ENCODE results near the gene RFWD3. TPM values are rescaled to one million over a fixed set of nuclear protein-coding genes. Genes with fewer than 3 reads are reported as not detected.

The RFWD3 gene
- total and polyA plus RNA-seq, 2 donors (not counting 1 experiment from before 2014, with no cell fraction given), result 12.9 to 15.2 TPM

GRCh38 chr16:74710401-74710800 lies 43.7 kb upstream of the RFWD3 start:
- H3K9me3 ChIP-seq (ENCODE audit: control insufficient read depth, insufficient read depth, low read depth, low read length), result no peaks in the 10 kb centered on the region
- H3K4me2 ChIP-seq (ENCODE audit: extremely low read depth, insufficient read depth, low read length), result no peak overlapping the region
- TF ChIP-seq CTCF (conservative IDR thresholded peaks at IDR 0.05 in 1 of 2, IDR thresholded peaks at IDR 0.05 in 1 of 2; ENCODE audit: low read depth in 1 of 2, low read length in 2 of 2), result no peak
- TF ChIP-seq EZH2 (IDR thresholded peaks at IDR 0.05; ENCODE audit: low read length, missing control alignments), result no peak
- peaks cover 4% of the 10 kb centered on the region for H3K27me3 ChIP-seq (ENCODE audit: control insufficient read depth, insufficient read depth, low read length)
- H3K4me3 ChIP-seq (replicated peaks in 1 of 4; ENCODE audit: control extremely low read depth in 1 of 4, insufficient read depth in 1 of 4, low read depth in 3 of 4, low read length in 4 of 4), result no peak overlapping the region
- H3K79me2 ChIP-seq (ENCODE audit: control insufficient read depth, insufficient read depth, low read length), result no peaks in the 10 kb centered on the region
- no peak overlapping the region for H3K9ac ChIP-seq (ENCODE audit: insufficient read depth, low read length)
- DNase-seq (ENCODE audit: low read depth in 2 of 2), result no peak
- no peaks in the 10 kb centered on the region for H3K36me3 ChIP-seq (ENCODE audit: control insufficient read depth, insufficient read depth, low read length)
- peaks cover 2% of the 10 kb centered on the region for H4K20me1 ChIP-seq (ENCODE audit: control insufficient read depth, extremely low read depth, insufficient read depth, low read length)
- no peaks in the 10 kb centered on the region for H3K4me1 ChIP-seq (ENCODE audit: control insufficient read depth, extremely low read depth, insufficient read depth, low read length)
- H3K27ac ChIP-seq (ENCODE audit: insufficient read depth, low read length), result no peak overlapping the region
- H2AFZ ChIP-seq (ENCODE audit: low read length), result no peak overlapping the region

GRCh38 chr16:74709441-74709877 lies 42.8 kb upstream of the RFWD3 start:
- H3K27me3 ChIP-seq (ENCODE audit: control insufficient read depth, insufficient read depth, low read length), result peaks cover 4% of the 10 kb centered on the region
- no peak overlapping the region for H3K4me3 ChIP-seq (replicated peaks in 1 of 4; ENCODE audit: control extremely low read depth in 1 of 4, insufficient read depth in 1 of 4, low read depth in 3 of 4, low read length in 4 of 4)

More at GRCh38 chr16:74709441-74709877, 42.8 kb upstream of the RFWD3 start:
- Histone ChIP-seq H3K36me3 (ENCODE audit: control insufficient read depth, insufficient read depth, low read length) (no peaks in the 10 kb centered on the region), H3K4me1 (ENCODE audit: control insufficient read depth, extremely low read depth, insufficient read depth, low read length) (no peaks in the 10 kb centered on the region), H3K9me3 (ENCODE audit: control insufficient read depth, insufficient read depth, low read depth, low read length) (no peaks in the 10 kb centered on the region), H3K4me2 (ENCODE audit: extremely low read depth, insufficient read depth, low read length) (no peak overlapping the region), H4K20me1 (ENCODE audit: control insufficient read depth, extremely low read depth, insufficient read depth, low read length) (peaks cover 2% of the 10 kb centered on the region), H3K27ac (ENCODE audit: insufficient read depth, low read length) (no peak overlapping the region), H3K79me2 (ENCODE audit: control insufficient read depth, insufficient read depth, low read length) (no peaks in the 10 kb centered on the region), H3K9ac (ENCODE audit: insufficient read depth, low read length) (no peak overlapping the region), H2AFZ (ENCODE audit: low read length) (no peak overlapping the region)
- DNase-seq (ENCODE audit: low read depth in 2 of 2), result peak; percentile 50 to 74
- no peak for TF ChIP-seq EZH2 (IDR thresholded peaks at IDR 0.05; ENCODE audit: low read length, missing control alignments)
- peak; percentile 97 to 98 for TF ChIP-seq CTCF (conservative IDR thresholded peaks at IDR 0.05 in 1 of 2, IDR thresholded peaks at IDR 0.05 in 1 of 2; ENCODE audit: low read depth in 1 of 2, low read length in 2 of 2)
